GM18517 (cell line): Measurements from ENCODE around the gene MED13L.
A peak's percentile ranks its signal among the peaks of the same experiment; 100 is the strongest.

ENCODE experiments used
- ATAC-seq: cut with Tn5 transposase; IDR thresholded peaks from one replicate; pipeline ENCODE4 v1.9.1; 2021; ENCODE audit warnings: mild to moderate bottlenecking, moderate library complexity; ENCODE audit not compliant: unreplicated experiment

Gene MED13L

GRCh38 chr12:116280595-116281290 lies 3.2 kb upstream of the MED13L start:
- ATAC-seq = no peak

- no peak for ATAC-seq
These were observed 1.2 kb upstream of the MED13L start for GRCh38 chr12:116278667-116279066.

- ATAC-seq = no peak
These were observed 760 bp upstream of the MED13L start for GRCh38 chr12:116278279-116278626.

GRCh38 chr12:116276652-116277466 lies 634 bp downstream of the MED13L start:
- ATAC-seq = peak; percentile 30

GRCh38 chr12:116274551-116275375 lies 2.7 kb downstream of the MED13L start:
- no peak for ATAC-seq

GRCh38 chr12:116273813-116274550 lies 3.5 kb downstream of the MED13L start:
- no peak for ATAC-seq

GRCh38 chr12:116267948-116268347 lies 9.5 kb downstream of the MED13L start:
- no peak for ATAC-seq

GRCh38 chr12:116266631-116267349 lies 10.7 kb downstream of the MED13L start:
- no peak for ATAC-seq

GRCh38 chr12:116266168-116266601 lies 11.3 kb downstream of the MED13L start:
- ATAC-seq = no peak

- no peak for ATAC-seq
These were observed 11.9 kb downstream of the MED13L start for GRCh38 chr12:116265351-116266147.

GRCh38 chr12:116264525-116265070 lies 12.9 kb downstream of the MED13L start:
- no peak for ATAC-seq

- ATAC-seq = no peak
These were observed 13.6 kb downstream of the MED13L start for GRCh38 chr12:116263844-116264243.

- no peak for ATAC-seq
These were observed 14.1 kb downstream of the MED13L start for GRCh38 chr12:116263431-116263830.

GRCh38 chr12:116262741-116263140 lies 14.8 kb downstream of the MED13L start:
- ATAC-seq = no peak

GRCh38 chr12:116261525-116262100 lies 15.9 kb downstream of the MED13L start:
- no peak for ATAC-seq

GRCh38 chr12:116259800-116260577 lies 17.5 kb downstream of the MED13L start:
- ATAC-seq = no peak

GRCh38 chr12:116257826-116258225 lies 19.7 kb downstream of the MED13L start:
- no peak for ATAC-seq

GRCh38 chr12:116257215-116257614 lies 20.3 kb downstream of the MED13L start:
- no peak for ATAC-seq
